GM12878 (cell line): ENCODE data around the gene FBXL19. TPM values are rescaled to one million over a fixed set of nuclear protein-coding genes. Genes with fewer than 3 reads are reported as not detected.

Experiments
- BRCA1 ChIP-seq: IDR thresholded peaks from 2 replicates; pipeline ENCODE4 v1.6.1; 2011; ENCODE audit warnings: low read depth, low read length, improper control_type of control experiment
- EED ChIP-seq: sonication (generic); IDR thresholded peaks from 2 replicates; pipeline ENCODE4 v1.6.1; 2016; ENCODE audit warnings: antibody characterized with exemption, low read depth
- ETV6 ChIP-seq, 2 experiments: fragments of 450-650 bp in 1 of 2; IDR thresholded peaks in 1 of 2; conservative IDR thresholded peaks in 1 of 2; 2 replicates each; pipeline ENCODE4 v1.6.1; 2014; ENCODE audit warnings: antibody characterized with exemption in 1 of 2, borderline replicate concordance in 1 of 2, low read depth in 1 of 2, mild to moderate bottlenecking in 1 of 2, moderate library complexity in 1 of 2
- polyA plus RNA-seq, 11 experiments: library from polyadenylated mRNA; depleted of rRNA in 4 of 11; unstranded in 6 of 11; stranded (reverse) in 5 of 11; fragments of >200 nt; fragmentation: Nextera tagmentation in 4 of 11; fragmentation: Illumina TruSeq in 1 of 11; extraction: Ambion mirVana in 4 of 11; extraction: Trizol in 1 of 11; gene quantifications; 1 replicate in 1 of 11; 2 replicates in 10 of 11; pipeline versions ENCODE4 v1.2.1 to v1.2.3, GENCODE V29; 2011 to 2016; ENCODE audit warnings: inconsistent platforms in 2 of 11, missing spikeins in 2 of 11, low read depth in 1 of 11
- total RNA-seq, 4 experiments: library from RNA; depleted of rRNA in 3 of 4; stranded (reverse); fragments of >200 nt in 3 of 4; fragmentation: Illumina TruSeq in 1 of 4; extraction: Trizol in 1 of 4; gene quantifications; 2 replicates each; pipeline versions ENCODE4 v1.2.1 to v1.2.3, GENCODE V29; 2013 to 2021
- TF ChIP-seq, protein P1 (sequence below): fragments of 450-650 bp; IDR thresholded peaks from 2 replicates; pipeline ENCODE4 v1.6.1; 2017; ENCODE audit warnings: mild to moderate bottlenecking, moderate library complexity

FBXL19 gene
- total and polyA plus RNA-seq, 10 of the 15 experiments (the other 5 are each of a cell fraction or from before 2014, with no cell fraction given): 0.02 to 32.1 (median 6.8) TPM; not detected in 1

DNA sequence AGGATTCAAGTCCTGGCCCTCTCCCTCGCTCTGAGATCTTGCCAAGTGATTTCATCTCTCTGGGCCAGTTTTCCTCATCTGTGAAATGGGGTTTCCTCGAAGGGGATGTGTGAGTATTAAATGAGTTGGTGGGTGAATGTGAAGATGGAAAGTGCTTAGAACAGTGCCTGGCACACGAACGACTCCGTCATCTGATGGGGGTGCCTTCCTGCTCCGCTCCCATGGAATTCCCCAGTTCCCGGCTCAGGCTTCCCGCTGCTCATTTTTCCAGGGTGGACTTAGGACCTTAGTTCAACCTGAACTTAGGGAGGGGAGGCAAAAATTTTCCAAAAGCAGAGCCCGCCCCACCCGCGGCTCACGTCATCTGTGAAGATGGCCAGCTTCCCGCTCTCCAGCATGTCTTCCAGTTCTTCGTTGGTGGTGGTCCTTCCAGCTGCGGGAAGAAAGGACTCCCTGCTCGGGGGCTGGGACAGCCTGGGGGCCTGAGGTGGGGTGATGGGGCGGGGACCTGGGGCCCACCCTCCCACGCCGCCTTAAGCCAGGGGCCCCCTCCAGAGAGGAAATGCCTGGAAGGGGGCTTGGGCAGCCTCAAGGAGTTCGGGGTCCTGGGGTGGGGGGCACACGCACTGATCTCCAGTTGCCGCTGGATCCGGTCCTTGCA lies 73.1 kb downstream of the FBXL19 start (continued):
- TF ChIP-seq ETV6 (conservative IDR thresholded peaks at IDR 0.05 in 1 of 2, IDR thresholded peaks at IDR 0.05 in 1 of 2; ENCODE audit: borderline replicate concordance in 1 of 2, low read depth in 1 of 2): no peak
- TF ChIP-seq BRCA1: no peak
- TF ChIP-seq, protein P1, sequence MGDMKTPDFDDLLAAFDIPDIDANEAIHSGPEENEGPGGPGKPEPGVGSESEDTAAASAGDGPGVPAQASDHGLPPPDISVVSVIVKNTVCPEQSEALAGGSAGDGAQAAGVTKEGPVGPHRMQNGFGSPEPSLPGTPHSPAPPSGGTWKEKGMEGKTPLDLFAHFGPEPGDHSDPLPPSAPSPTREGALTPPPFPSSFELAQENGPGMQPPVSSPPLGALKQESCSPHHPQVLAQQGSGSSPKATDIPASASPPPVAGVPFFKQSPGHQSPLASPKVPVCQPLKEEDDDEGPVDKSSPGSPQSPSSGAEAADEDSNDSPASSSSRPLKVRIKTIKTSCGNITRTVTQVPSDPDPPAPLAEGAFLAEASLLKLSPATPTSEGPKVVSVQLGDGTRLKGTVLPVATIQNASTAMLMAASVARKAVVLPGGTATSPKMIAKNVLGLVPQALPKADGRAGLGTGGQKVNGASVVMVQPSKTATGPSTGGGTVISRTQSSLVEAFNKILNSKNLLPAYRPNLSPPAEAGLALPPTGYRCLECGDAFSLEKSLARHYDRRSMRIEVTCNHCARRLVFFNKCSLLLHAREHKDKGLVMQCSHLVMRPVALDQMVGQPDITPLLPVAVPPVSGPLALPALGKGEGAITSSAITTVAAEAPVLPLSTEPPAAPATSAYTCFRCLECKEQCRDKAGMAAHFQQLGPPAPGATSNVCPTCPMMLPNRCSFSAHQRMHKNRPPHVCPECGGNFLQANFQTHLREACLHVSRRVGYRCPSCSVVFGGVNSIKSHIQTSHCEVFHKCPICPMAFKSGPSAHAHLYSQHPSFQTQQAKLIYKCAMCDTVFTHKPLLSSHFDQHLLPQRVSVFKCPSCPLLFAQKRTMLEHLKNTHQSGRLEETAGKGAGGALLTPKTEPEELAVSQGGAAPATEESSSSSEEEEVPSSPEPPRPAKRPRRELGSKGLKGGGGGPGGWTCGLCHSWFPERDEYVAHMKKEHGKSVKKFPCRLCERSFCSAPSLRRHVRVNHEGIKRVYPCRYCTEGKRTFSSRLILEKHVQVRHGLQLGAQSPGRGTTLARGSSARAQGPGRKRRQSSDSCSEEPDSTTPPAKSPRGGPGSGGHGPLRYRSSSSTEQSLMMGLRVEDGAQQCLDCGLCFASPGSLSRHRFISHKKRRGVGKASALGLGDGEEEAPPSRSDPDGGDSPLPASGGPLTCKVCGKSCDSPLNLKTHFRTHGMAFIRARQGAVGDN: no peak
- peak; percentile 39; the same call in 1 of the 2 replicates for TF ChIP-seq EED
